ENCODE results near the gene RBM24.

GRCh38 chr6:17276766-17277165, 4.4 kb upstream of the RBM24 start:
- TF ChIP-seq CTCF (IDR thresholded peaks at IDR 0.05; ENCODE audit: poor library complexity, severe bottlenecking) (no peak), REST (IDR thresholded peaks at IDR 0.05; ENCODE audit: borderline replicate concordance) (no peak), EP300 (conservative IDR thresholded peaks at IDR 0.05; ENCODE audit: poor library complexity, severe bottlenecking) (no peak), EZH2 (IDR thresholded peaks at IDR 0.05; ENCODE audit: borderline replicate concordance, insufficient read depth, low read length, poor library complexity, severe bottlenecking) (no peak), MXI1 (conservative IDR thresholded peaks at IDR 0.05; ENCODE audit: poor library complexity, severe bottlenecking) (no peak)
